Stimulated activated CD4-positive, alpha-beta T cell treated with anti-CD3 and anti-CD28 coated beads, Interleukin-12 subunit alpha, Interleukin-12 subunit beta, amount 100 ng/mL, for 24 hours (primary cell): Measurements from ENCODE around the gene RNF151.
"Not testable (repeated sequence)": the region's sequence is repeated elsewhere in the genome, so short reads cannot be mapped to it uniquely, and the experiment has no call there.

Source experiments
- DNase-seq, 2 experiments: peaks; one replicate each; pipeline ENCODE4 v3.0.0-alpha.2; 2020; ENCODE audit warnings: low read depth in 2 of 2

Gene RNF151

GRCh38 chr16:1959269-1960039 lies 7.2 kb upstream of the RNF151 start, which contains the start of gene NDUFB10:
TSS of gene NDUFB10 (plus strand) at chr16:1959538. CDS start at chr16:1959625, 87 bp downstream.
- DNase-seq = peak; percentile 84 to 93

GRCh38 chr16:1960665-1961630 lies 5.7 kb upstream of the RNF151 start:
- peak in 1 of 2 experiments; percentile 49 for DNase-seq

- DNase-seq = no peak
These were observed 5.0 kb upstream of the RNF151 start for GRCh38 chr16:1961651-1962067.

- not testable (repeated sequence) for DNase-seq
These were observed 4.2 kb upstream of the RNF151 start for GRCh38 chr16:1962161-1963153.

DNA sequence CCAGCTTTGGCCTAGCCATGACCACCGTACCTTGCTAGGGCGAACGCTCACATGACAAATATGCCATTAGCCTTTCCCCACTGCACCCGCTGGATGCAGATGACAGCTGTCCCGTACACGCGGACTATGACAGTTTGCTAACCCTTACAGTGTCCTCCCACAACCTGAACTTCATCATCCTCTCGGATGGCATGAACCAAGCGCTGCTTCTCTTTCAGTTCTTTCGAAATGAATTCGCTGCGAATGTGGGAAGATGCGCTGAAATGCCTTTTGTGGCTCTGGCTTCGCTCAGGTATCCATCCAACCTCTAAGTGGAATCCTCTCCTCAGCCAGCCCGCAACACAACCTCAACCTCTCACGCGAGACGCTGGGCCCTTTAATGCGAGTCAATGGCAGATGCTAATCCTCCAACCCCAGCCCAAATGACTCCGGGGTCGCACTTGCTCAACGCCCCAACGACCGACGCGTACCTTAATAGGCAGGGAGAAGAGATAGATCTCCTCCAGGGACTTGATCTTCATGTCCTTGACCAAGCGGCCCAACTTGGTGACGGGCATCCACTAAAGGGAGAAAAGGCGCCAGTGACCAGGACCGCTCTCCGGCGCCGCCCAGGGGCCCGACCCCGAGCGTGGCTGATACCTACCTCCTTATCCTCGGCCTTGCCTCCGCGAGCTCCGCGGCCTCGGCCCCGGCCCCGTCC lies 2.7 kb upstream of the RNF151 start:
- DNase-seq = no peak

GRCh38 chr16:1964506-1965395 lies 1.9 kb upstream of the RNF151 start, which contains the start of gene RPS2:
TSS of gene RPS2 (minus strand) at chr16:1964826. CDS start at chr16:1964625, 201 bp downstream.
- DNase-seq = peak; percentile 94 to 96

DNA sequence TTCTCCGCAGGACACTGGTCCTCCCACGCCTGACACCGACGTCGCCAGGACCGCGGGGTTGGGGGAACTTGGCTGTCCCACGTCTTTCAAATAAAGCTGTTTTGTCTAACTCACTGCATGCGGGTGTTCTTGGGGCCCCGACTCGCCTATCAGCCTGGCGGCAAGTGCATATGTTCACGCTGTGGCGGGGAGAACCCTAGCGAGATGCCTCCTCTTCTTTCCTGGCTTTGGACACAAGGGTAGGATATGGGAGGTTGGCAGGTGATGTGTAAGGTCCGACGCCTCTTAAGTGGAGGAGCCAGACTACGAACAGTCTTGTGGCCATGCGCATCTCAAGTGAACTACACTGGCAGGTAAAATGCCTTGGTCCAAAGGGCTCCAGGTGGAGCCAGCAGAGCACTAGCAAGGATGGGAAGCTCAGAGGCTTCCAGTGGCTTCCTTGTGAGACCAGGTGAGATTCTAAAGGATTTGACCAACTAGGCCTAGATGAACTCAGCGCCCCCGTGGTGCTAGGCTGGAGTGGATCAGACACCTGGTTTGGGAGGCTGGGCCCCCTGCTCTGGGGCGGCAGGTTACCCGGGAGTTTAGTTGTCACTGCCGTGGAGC lies 1.2 kb upstream of the RNF151 start:
- DNase-seq = no peak

GRCh38 chr16:1968146-1968953 lies 1.7 kb downstream of the RNF151 start:
- DNase-seq = no peak

- peak; percentile 93 for DNase-seq
These were observed 5.3 kb downstream of the RNF151 start, which contains the start of gene TBL3 for GRCh38 chr16:1971796-1972489. TSS of gene TBL3 (plus strand) at chr16:1972053. CDS start at chr16:1972165, 112 bp downstream.

GRCh38 chr16:1972490-1972877 lies 5.8 kb downstream of the RNF151 start:
- no peak for DNase-seq

- DNase-seq = no peak
These were observed 7.0 kb downstream of the RNF151 start for GRCh38 chr16:1973461-1974156.

DNA sequence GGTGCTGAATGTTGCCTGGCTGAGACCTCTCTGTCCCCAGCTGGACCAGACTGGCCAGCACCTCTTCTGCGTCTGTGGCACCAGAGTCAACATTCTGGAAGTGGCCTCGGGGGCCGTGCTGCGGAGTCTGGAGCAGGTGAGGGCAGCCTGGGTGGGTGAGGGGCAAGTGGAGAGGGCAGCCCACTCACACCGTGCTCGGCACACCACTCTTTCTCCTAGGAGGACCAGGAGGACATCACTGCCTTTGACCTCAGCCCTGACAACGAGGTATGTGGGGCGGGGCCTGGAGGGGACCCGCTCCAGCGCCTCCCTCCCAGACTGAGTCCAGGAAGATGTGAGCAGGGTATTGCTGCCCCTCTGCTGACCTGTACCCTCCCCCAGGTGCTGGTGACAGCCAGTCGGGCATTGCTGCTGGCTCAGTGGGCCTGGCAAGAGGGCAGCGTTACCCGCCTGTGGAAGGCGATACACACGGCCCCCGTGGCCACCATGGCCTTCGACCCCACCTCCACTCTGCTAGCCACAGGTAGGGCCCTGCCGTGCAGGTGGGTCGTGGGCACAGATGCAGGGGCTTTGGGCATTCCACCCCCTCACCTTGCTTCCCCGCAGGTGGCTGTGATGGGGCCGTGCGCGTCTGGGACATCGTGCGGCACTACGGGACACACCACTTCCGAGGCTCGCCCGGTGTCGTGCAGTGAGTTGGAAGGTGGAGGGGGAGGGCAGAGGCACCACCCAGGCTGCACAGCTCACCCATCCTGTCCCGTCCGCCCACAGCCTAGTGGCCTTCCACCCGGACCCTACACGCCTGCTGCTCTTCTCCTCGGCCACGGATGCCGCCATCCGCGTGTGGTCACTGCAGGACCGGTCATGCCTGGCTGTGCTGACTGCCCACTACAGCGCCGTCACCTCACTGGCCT lies 7.8 kb downstream of the RNF151 start:
- no peak for DNase-seq

- no peak for DNase-seq
These were observed 9.0 kb downstream of the RNF151 start for GRCh38 chr16:1975432-1976215.

DNA sequence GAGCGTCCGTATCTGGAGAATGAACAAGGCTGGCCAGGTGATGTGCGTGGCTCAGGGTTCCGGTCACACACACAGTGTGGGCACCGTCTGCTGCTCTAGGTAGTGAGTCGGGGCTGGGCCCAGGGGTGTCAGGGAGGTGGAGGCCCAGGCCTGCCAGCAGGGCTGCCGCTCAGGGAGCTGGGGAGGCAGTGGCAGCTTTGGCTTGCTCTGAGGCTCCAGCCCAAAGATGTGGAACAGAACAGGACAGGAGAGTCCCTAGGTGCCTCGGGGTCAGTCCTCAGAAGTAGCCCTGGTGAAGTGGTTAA lies 9.5 kb downstream of the RNF151 start:
- DNase-seq = no peak
